GM23248 (cell line): ENCODE results near the gene GUCA2B. TPM values are rescaled to one million over a fixed set of nuclear protein-coding genes. Genes with fewer than 3 reads are reported as not detected.

Experiments
- DNase-seq: peaks from one replicate; pipeline ENCODE4 v3.0.0-alpha.2; 2015
- H2AFZ ChIP-seq: fragments of 200-600 bp; sonication (generic); 2 replicates; pipeline ENCODE4 v1.6.1; 2016; ENCODE audit warnings: antibody characterized with exemption
- H3F3A ChIP-seq: fragments of 200-600 bp; sonication (generic); 2 replicates; pipeline ENCODE4 v1.6.1; 2016; ENCODE audit warnings: mild to moderate bottlenecking, antibody characterized with exemption, mixed run types; ENCODE audit not compliant: insufficient read depth
- H3K27ac ChIP-seq: fragments of 200-600 bp; sonication (generic); 2 replicates; pipeline ENCODE4 v1.5.1; 2016; ENCODE audit warnings: mild to moderate bottlenecking
- H3K27me3 ChIP-seq: fragments of 200-600 bp; sonication (generic); replicated peaks from 2 replicates; pipeline ENCODE4 v1.6.1; 2016; ENCODE audit warnings: mild to moderate bottlenecking; ENCODE audit not compliant: insufficient read depth
- H3K36me3 ChIP-seq: fragments of 200-600 bp; sonication (generic); 2 replicates; pipeline ENCODE4 v1.6.1; 2016; ENCODE audit warnings: low read depth, mild to moderate bottlenecking
- H3K4me1 ChIP-seq: fragments of 200-600 bp; sonication (generic); 2 replicates; pipeline ENCODE4 v1.6.1; 2016; ENCODE audit warnings: mild to moderate bottlenecking; ENCODE audit not compliant: insufficient read depth
- H3K4me2 ChIP-seq: fragments of 200-600 bp; sonication (generic); one replicate; pipeline ENCODE4 v1.6.1; 2016; ENCODE audit warnings: mild to moderate bottlenecking; ENCODE audit not compliant: unreplicated experiment
- H3K4me3 ChIP-seq: fragments of 200-600 bp; sonication (generic); 2 replicates; pipeline ENCODE4 v1.5.1; 2016; ENCODE audit warnings: mild to moderate bottlenecking
- H3K79me2 ChIP-seq: fragments of 200-600 bp; sonication (generic); 2 replicates; pipeline ENCODE4 v1.6.1; 2016; ENCODE audit warnings: mild to moderate bottlenecking; ENCODE audit not compliant: insufficient read depth
- H3K9ac ChIP-seq: fragments of 200-600 bp; sonication (generic); 2 replicates; pipeline ENCODE4 v1.6.1; 2016; ENCODE audit warnings: mild to moderate bottlenecking
- H3K9me2 ChIP-seq: fragments of 200-600 bp; sonication (generic); 2 replicates; pipeline ENCODE4 v1.6.1; 2016; ENCODE audit warnings: mixed run types, mild to moderate bottlenecking, moderate library complexity; ENCODE audit not compliant: insufficient read depth
- H3K9me3 ChIP-seq: fragments of 200-600 bp; sonication (generic); one replicate; pipeline ENCODE4 v1.6.1; 2017; ENCODE audit warnings: low read depth
- H4K20me1 ChIP-seq: fragments of 200-600 bp; sonication (generic); 2 replicates; pipeline ENCODE4 v1.6.0; 2016; ENCODE audit not compliant: insufficient read depth
- EZH2 ChIP-seq: fragments of 200-600 bp; sonication (generic); IDR thresholded peaks from 2 replicates; pipeline ENCODE4 v1.6.1; 2018; ENCODE audit warnings: antibody characterized with exemption, mild to moderate bottlenecking; ENCODE audit not compliant: insufficient read depth, poor library complexity, severe bottlenecking
- EZH2phosphoT487 ChIP-seq: fragments of 200-600 bp; sonication (generic); IDR thresholded peaks from 2 replicates; pipeline ENCODE4 v1.6.1; 2018; ENCODE audit warnings: antibody characterized with exemption, moderate library complexity, mild to moderate bottlenecking, low read depth; ENCODE audit not compliant: insufficient read depth
- WGBS, 2 experiments: methylation state at CpG; one replicate each; pipeline ENCODE4 v1.1.6; 2015 to 2017; ENCODE audit warnings: low lambda C conversion rate in 2 of 2, low coverage in 1 of 2; ENCODE audit errors: missing lambda C conversion rate in 2 of 2; 5-methylcytosine and 5-hydroxymethylcytosine counted together
- in situ Hi-C: fragments of 300-500 bp; cut with MboI; formaldehyde crosslinking; loops from 2 replicates; pipeline ENCODE4 v1.15.0; 2020
- polyA plus RNA-seq: library from polyadenylated mRNA; unstranded; fragments of >200 nt; fragmentation: Nextera tagmentation; extraction: Ambion mirVana; gene quantifications from 2 replicates; pipeline ENCODE4 v1.2.1, GENCODE V29; 2016
- total RNA-seq: library from RNA; depleted of rRNA; stranded (reverse); fragments of >200 nt; shearing (Covaris generic); gene quantifications from 2 replicates; pipeline ENCODE4 v1.2.3, GENCODE V29; 2014

The GUCA2B gene
- total and polyA plus RNA-seq, 2 experiments from 2014 or later: not detected

DNA sequence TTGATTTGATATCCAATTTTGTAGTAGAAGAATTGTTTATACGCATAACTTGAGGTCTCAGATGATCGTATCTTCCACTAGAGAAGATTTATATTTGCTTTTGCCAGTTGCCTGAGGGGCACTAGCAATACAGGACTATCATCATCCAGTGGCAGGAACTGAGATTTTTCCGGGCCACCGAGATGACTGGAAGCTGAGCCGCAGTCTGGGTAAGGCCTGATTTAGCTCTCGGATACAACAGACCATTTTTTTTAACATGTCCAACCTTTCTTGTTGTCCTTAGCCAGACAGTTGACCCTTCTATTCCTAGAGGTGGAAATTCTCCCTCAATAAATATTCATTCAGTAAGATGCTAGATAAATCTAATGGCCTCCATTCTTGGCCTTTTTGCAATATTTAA, 25.4 kb upstream of the GUCA2B start:
- WGBS, 2 experiments: 74 to 84% methylated on average over 6 of the region's 6 CpGs
- no peak for TF ChIP-seq EZH2
- H3K9me3 ChIP-seq: no peaks in the 10 kb centered on the region
- H3K4me3 ChIP-seq: no peak overlapping the region
- no peak overlapping the region for H3K4me2 ChIP-seq
- H3K36me3 ChIP-seq: no peaks in the 10 kb centered on the region
- no peaks in the 10 kb centered on the region for H3K9me2 ChIP-seq
- no peaks in the 10 kb centered on the region for H3F3A ChIP-seq
- H3K27ac ChIP-seq: no peak overlapping the region
- no peaks in the 10 kb centered on the region for H3K4me1 ChIP-seq
- in situ Hi-C loops: loop anchor here (25.0 kb wide), 1 partner anchor 565 kb away; no protein-coding TSS in a partner anchor
- no peaks in the 10 kb centered on the region for H4K20me1 ChIP-seq
- no peak overlapping the region for H2AFZ ChIP-seq
- peaks cover 30% of the 10 kb centered on the region; the same call in 1 of the 2 replicates for H3K27me3 ChIP-seq
- no peak overlapping the region for H3K9ac ChIP-seq
- H3K79me2 ChIP-seq: no peaks in the 10 kb centered on the region
- no peak for DNase-seq

GRCh38 chr1:42128499-42128898, 24.7 kb upstream of the GUCA2B start:
- H3K9me2 ChIP-seq: no peaks in the 10 kb centered on the region

GRCh38 chr1:42128964-42129363, 24.2 kb upstream of the GUCA2B start:
- H3K9me3 ChIP-seq: no peaks in the 10 kb centered on the region
- H3K4me1 ChIP-seq: no peaks in the 10 kb centered on the region
- peaks cover 30% of the 10 kb centered on the region; the same call in 1 of the 2 replicates for H3K27me3 ChIP-seq
- H3F3A ChIP-seq: no peaks in the 10 kb centered on the region
- no peak overlapping the region for H3K9ac ChIP-seq
- no peaks in the 10 kb centered on the region for H4K20me1 ChIP-seq
- H3K4me3 ChIP-seq: no peak overlapping the region
- TF ChIP-seq EZH2phosphoT487 (no peak), EZH2 (no peak)
- no peak for DNase-seq
- 33 to 50% methylated on average over 3 of the region's 3 CpGs for WGBS, 2 experiments
- no peaks in the 10 kb centered on the region for H3K79me2 ChIP-seq
- in situ Hi-C loops: loop anchor here (25.0 kb wide), 1 partner anchor 567 kb away; no protein-coding TSS in a partner anchor
- H2AFZ ChIP-seq: no peak overlapping the region
- no peaks in the 10 kb centered on the region for H3K36me3 ChIP-seq
- no peaks in the 10 kb centered on the region for H3K9me2 ChIP-seq
- H3K4me2 ChIP-seq: no peak overlapping the region
- no peak overlapping the region for H3K27ac ChIP-seq

More at GRCh38 chr1:42128499-42128898, 24.7 kb upstream of the GUCA2B start:
- Histone ChIP-seq H3K4me2 (no peak overlapping the region), H3K27ac (no peak overlapping the region), H3K4me3 (no peak overlapping the region), H3K9ac (no peak overlapping the region), H3F3A (no peaks in the 10 kb centered on the region), H4K20me1 (no peaks in the 10 kb centered on the region), H3K79me2 (no peaks in the 10 kb centered on the region), H3K9me3 (no peaks in the 10 kb centered on the region), H2AFZ (no peak overlapping the region), H3K36me3 (no peaks in the 10 kb centered on the region), H3K27me3 (peaks cover 30% of the 10 kb centered on the region; the same call in 1 of the 2 replicates), H3K4me1 (no peaks in the 10 kb centered on the region)
- TF ChIP-seq EZH2 (no peak), EZH2phosphoT487 (no peak)
- DNase-seq: no peak
- in situ Hi-C loops: loop anchor here (25.0 kb wide), 1 partner anchor 566 kb away; no protein-coding TSS in a partner anchor
- WGBS, 2 experiments: 57 to 64% methylated on average over 2 of the region's 2 CpGs

- Histone ChIP-seq H3K9me2 (no peaks in the 10 kb centered on the region), H3K4me3 (no peak overlapping the region), H3K9ac (no peak overlapping the region), H3K36me3 (no peaks in the 10 kb centered on the region), H2AFZ (no peak overlapping the region), H4K20me1 (no peaks in the 10 kb centered on the region), H3K9me3 (no peaks in the 10 kb centered on the region), H3F3A (no peaks in the 10 kb centered on the region), H3K27me3 (peaks cover 34% of the 10 kb centered on the region; the same call in 1 of the 2 replicates), H3K27ac (no peak overlapping the region), H3K4me2 (no peak overlapping the region), H3K4me1 (no peaks in the 10 kb centered on the region), H3K79me2 (no peaks in the 10 kb centered on the region)
- WGBS, 2 experiments: 48 to 49% methylated on average over 5 of the region's 5 CpGs
- TF ChIP-seq EZH2 (no peak), EZH2phosphoT487 (no peak)
- no peak for DNase-seq
- in situ Hi-C loops: loop anchor here (25.0 kb wide), 1 partner anchor 568 kb away; no protein-coding TSS in a partner anchor
These were observed 23.0 kb upstream of the GUCA2B start for GRCh38 chr1:42130061-42130660.
